SU-DHL-6 (cell line): ENCODE measurements around the gene STRA6.

Experiments used
- H2AFZ ChIP-seq: fragments of 200-600 bp; sonication (generic); 2 replicates; pipeline ENCODE4 v1.6.1; 2014; ENCODE audit warnings: low read depth, mild to moderate bottlenecking, moderate library complexity, mixed read lengths, antibody characterized with exemption, low read length; ENCODE audit not compliant: severe bottlenecking
- H3F3A ChIP-seq: fragments of 200-600 bp; shearing (Covaris generic); 2 replicates; pipeline ENCODE4 v1.6.0; 2016; ENCODE audit warnings: antibody characterized with exemption, mild to moderate bottlenecking; ENCODE audit not compliant: insufficient read depth
- H3K27ac ChIP-seq: fragments of 200-600 bp; sonication (generic); 2 replicates; pipeline ENCODE4 v1.5.1; 2016; ENCODE audit warnings: low read depth, mild to moderate bottlenecking, low read length, moderate library complexity, mixed read lengths
- H3K27me3 ChIP-seq: fragments of 200-600 bp; sonication (generic), shearing (Covaris generic); 2 replicates; pipeline ENCODE4 v1.6.0; 2014; ENCODE audit warnings: mild to moderate bottlenecking, low read length
- H3K36me3 ChIP-seq: fragments of 200-600 bp; sonication (generic); 2 replicates; pipeline ENCODE4 v1.6.1; 2014; ENCODE audit warnings: mild to moderate bottlenecking, low read length, mixed read lengths
- H3K4me2 ChIP-seq: fragments of 300-600, 200-600 bp; shearing (Covaris generic), sonication (generic); 2 replicates; pipeline ENCODE4 v1.6.0; 2014; ENCODE audit warnings: low read length, low read depth, mild to moderate bottlenecking; ENCODE audit not compliant: poor library complexity, severe bottlenecking
- H3K4me3 ChIP-seq: fragments of 200-600 bp; sonication (generic); 2 replicates; pipeline ENCODE4 v1.5.1; 2014; ENCODE audit warnings: antibody characterized with exemption, low read length, mild to moderate bottlenecking, mixed read lengths; ENCODE audit not compliant: insufficient read depth, poor library complexity, severe bottlenecking
- H3K79me2 ChIP-seq: fragments of 200-600 bp; sonication (generic); 2 replicates; pipeline ENCODE4 v1.6.1; 2014; ENCODE audit warnings: mild to moderate bottlenecking, low read length, moderate library complexity; ENCODE audit not compliant: insufficient read depth
- H3K9ac ChIP-seq: fragments of 200-600 bp; sonication (generic); 2 replicates; pipeline ENCODE4 v1.7.0; 2014; ENCODE audit warnings: mild to moderate bottlenecking, low read length
- H3K9me2 ChIP-seq: fragments of 200-600 bp; sonication (generic); replicated peaks from 2 replicates; pipeline ENCODE4 v1.6.1; 2014; ENCODE audit warnings: low read length; ENCODE audit not compliant: insufficient read depth
- H3K9me3 ChIP-seq: fragments of 200-600 bp; sonication (generic); 2 replicates; pipeline ENCODE4 v1.6.1; 2014; ENCODE audit warnings: low read length, mixed read lengths; ENCODE audit not compliant: insufficient read depth
- H4K20me1 ChIP-seq: fragments of 200-600 bp; sonication (generic); 2 replicates; pipeline ENCODE4 v1.6.1; 2014; ENCODE audit warnings: low read depth, mild to moderate bottlenecking, antibody characterized with exemption, low read length, moderate library complexity, mixed read lengths
- CTCF ChIP-seq: fragments of 200-600 bp; sonication (generic); IDR thresholded peaks from one replicate; pipeline ENCODE4 v1.5.1; 2017; ENCODE audit warnings: antibody characterized with exemption, mild to moderate bottlenecking, low read length, moderate library complexity; ENCODE audit not compliant: insufficient read depth, poor library complexity, severe bottlenecking
- EZH2phosphoT487 ChIP-seq: fragments of 200-600 bp; sonication (generic), shearing (Covaris generic); conservative IDR thresholded peaks from 2 replicates; pipeline ENCODE4 v1.6.1; 2018; ENCODE audit warnings: mild to moderate bottlenecking, antibody characterized with exemption, low read length, moderate library complexity, mixed read lengths

STRA6 gene

GRCh38 chr15:74170071-74170844, 32.3 kb downstream of the STRA6 start:
- H3K79me2 ChIP-seq: no peaks in the 10 kb centered on the region
- no peaks in the 10 kb centered on the region for H3K9me2 ChIP-seq
- no peak overlapping the region for H3K27ac ChIP-seq
- H3K9ac ChIP-seq: no peak overlapping the region
- no peak for TF ChIP-seq EZH2phosphoT487
- no peak for TF ChIP-seq CTCF
- no peaks in the 10 kb centered on the region for H3K9me3 ChIP-seq
- no peak overlapping the region for H3K4me2 ChIP-seq
- H2AFZ ChIP-seq: no peak overlapping the region
- no peaks in the 10 kb centered on the region for H3F3A ChIP-seq
- no peaks in the 10 kb centered on the region for H4K20me1 ChIP-seq
- no peaks in the 10 kb centered on the region for H3K27me3 ChIP-seq
- H3K4me3 ChIP-seq: no peak overlapping the region
- H3K36me3 ChIP-seq: no peaks in the 10 kb centered on the region

- no peak overlapping the region for H3K4me3 ChIP-seq
- H3K79me2 ChIP-seq: no peaks in the 10 kb centered on the region
- no peaks in the 10 kb centered on the region for H3F3A ChIP-seq
- no peaks in the 10 kb centered on the region for H3K36me3 ChIP-seq
- no peaks in the 10 kb centered on the region for H3K27me3 ChIP-seq
- H3K9me2 ChIP-seq: no peaks in the 10 kb centered on the region
- no peaks in the 10 kb centered on the region for H4K20me1 ChIP-seq
- no peak overlapping the region for H3K9ac ChIP-seq
- no peak overlapping the region for H2AFZ ChIP-seq
- no peak overlapping the region for H3K27ac ChIP-seq
- H3K9me3 ChIP-seq: no peaks in the 10 kb centered on the region
- TF ChIP-seq EZH2phosphoT487 (no peak), CTCF (no peak)
- H3K4me2 ChIP-seq: no peak overlapping the region
Measured at GRCh38 chr15:74168711-74169126, 33.9 kb downstream of the STRA6 start.

- H3K27ac ChIP-seq: no peak overlapping the region
Measured at GRCh38 chr15:74167891-74168331, 34.7 kb downstream of the STRA6 start.

More at GRCh38 chr15:74167891-74168331, 34.7 kb downstream of the STRA6 start:
- H2AFZ ChIP-seq: no peak overlapping the region
- H3K79me2 ChIP-seq: no peaks in the 10 kb centered on the region
- H3F3A ChIP-seq: no peaks in the 10 kb centered on the region
- no peak overlapping the region for H3K9ac ChIP-seq
- no peaks in the 10 kb centered on the region for H3K36me3 ChIP-seq
- no peaks in the 10 kb centered on the region for H4K20me1 ChIP-seq
- TF ChIP-seq CTCF (no peak), EZH2phosphoT487 (no peak)
- no peaks in the 10 kb centered on the region for H3K27me3 ChIP-seq
- H3K9me3 ChIP-seq: no peaks in the 10 kb centered on the region
- H3K4me2 ChIP-seq: no peak overlapping the region
- H3K9me2 ChIP-seq: no peaks in the 10 kb centered on the region
- H3K4me3 ChIP-seq: no peak overlapping the region
